ENCODE measurements around the gene E2F7. TPM values are rescaled to one million over a fixed set of nuclear protein-coding genes. Genes with fewer than 3 reads are reported as not detected.
A peak's percentile ranks its signal among the peaks of the same experiment; 100 is the strongest.

Gene E2F7
- total and polyA plus RNA-seq, 2 donors (not counting 3 experiments of a cell fraction or from before 2014, with no cell fraction given): 4.7 to 19.8 TPM

DNA sequence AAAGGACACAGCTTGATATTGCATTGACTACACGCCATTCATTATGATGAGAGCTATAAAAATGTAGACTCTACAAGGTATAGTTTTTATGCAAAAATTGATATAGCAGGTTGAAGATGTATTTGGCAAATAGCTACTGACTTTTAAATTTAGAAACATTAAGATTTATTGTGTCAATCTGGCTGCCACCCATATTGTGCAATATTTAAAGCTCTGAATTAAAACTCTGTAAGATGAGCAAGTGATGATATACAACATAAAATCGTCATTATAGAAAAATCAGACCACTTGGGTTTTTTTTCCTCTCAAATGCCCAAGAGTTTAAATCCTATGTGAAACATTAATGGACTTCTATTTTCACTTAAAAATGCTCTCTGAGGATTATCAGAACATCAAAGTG lies 36.8 kb upstream of the E2F7 start:
- Histone ChIP-seq H3K27me3 (ENCODE audit: control insufficient read depth in 2 of 2, insufficient read depth in 2 of 2, low read length in 2 of 2) (no peaks in the 10 kb centered on the region), H3K9me3 (replicated peaks; ENCODE audit: control insufficient read depth, insufficient read depth, low read length) (no peaks in the 10 kb centered on the region), H3K9ac (replicated peaks; ENCODE audit: extremely low read depth, insufficient read depth, low read length) (peak overlapping the region; percentile 47), H4K20me1 (replicated peaks; ENCODE audit: control insufficient read depth, extremely low read depth, insufficient read depth, low read length) (no peaks in the 10 kb centered on the region), H3K9me1 (replicated peaks; ENCODE audit: control insufficient read depth, extremely low read depth, insufficient read depth, low read length) (no peaks in the 10 kb centered on the region), H3K4me2 (ENCODE audit: insufficient read depth, low read length) (peak overlapping the region; percentile 63), H3K36me3 (ENCODE audit: control insufficient read depth in 2 of 2, extremely low read depth in 1 of 2, insufficient read depth in 2 of 2, low read length in 2 of 2) (no peaks in the 10 kb centered on the region), H3K27ac (ENCODE audit: insufficient read depth, low read depth, low read length) (peak overlapping the region; percentile 67), H3K4me3 (replicated peaks in 1 of 3; ENCODE audit: insufficient read depth in 1 of 3, low read depth in 1 of 3, low read length in 3 of 3) (no peak overlapping the region), H3K4me1 (ENCODE audit: control insufficient read depth, extremely low read depth, insufficient read depth, low read length) (peaks cover 34% of the 10 kb centered on the region), H2AFZ (ENCODE audit: low read depth, low read length) (no peak overlapping the region), H3K79me2 (ENCODE audit: control insufficient read depth, insufficient read depth, low read length) (no peaks in the 10 kb centered on the region)
- no peak for DNase-seq (ENCODE audit: low read depth, low spot score)
- dilution Hi-C loops (cut with MboI; ENCODE audit: extremely low pct_ligation_motif_present, low sequenced_read_pairs) (no loop called here), intact Hi-C loops (cut with micrococcal nuclease) (loop anchor here (2.0 kb wide), 1 partner anchor 37 kb away; the partner anchor contains the start of gene E2F7)
- TF ChIP-seq GATA2 (IDR thresholded peaks at IDR 0.05; ENCODE audit: insufficient read depth, insufficient read length, low read depth, low read length) (no peak), MYC (IDR thresholded peaks at IDR 0.05; ENCODE audit: low read depth, low read length) (no peak), JUN (IDR thresholded peaks at IDR 0.05; ENCODE audit: borderline replicate concordance, insufficient read depth, insufficient read length, low read depth) (no peak), EZH2 (IDR thresholded peaks at IDR 0.05; ENCODE audit: borderline replicate concordance, low read depth, low read length, severe bottlenecking) (no peak), POLR2AphosphoS5 (IDR thresholded peaks at IDR 0.05; ENCODE audit: insufficient read depth, low read depth, low read length) (no peak), FOS (IDR thresholded peaks at IDR 0.05; ENCODE audit: borderline replicate concordance, insufficient read depth, low read length) (no peak), POLR2A (IDR thresholded peaks at IDR 0.05; ENCODE audit: low read depth, low read length) (no peak)
- TF ChIP-seq, protein P1, sequence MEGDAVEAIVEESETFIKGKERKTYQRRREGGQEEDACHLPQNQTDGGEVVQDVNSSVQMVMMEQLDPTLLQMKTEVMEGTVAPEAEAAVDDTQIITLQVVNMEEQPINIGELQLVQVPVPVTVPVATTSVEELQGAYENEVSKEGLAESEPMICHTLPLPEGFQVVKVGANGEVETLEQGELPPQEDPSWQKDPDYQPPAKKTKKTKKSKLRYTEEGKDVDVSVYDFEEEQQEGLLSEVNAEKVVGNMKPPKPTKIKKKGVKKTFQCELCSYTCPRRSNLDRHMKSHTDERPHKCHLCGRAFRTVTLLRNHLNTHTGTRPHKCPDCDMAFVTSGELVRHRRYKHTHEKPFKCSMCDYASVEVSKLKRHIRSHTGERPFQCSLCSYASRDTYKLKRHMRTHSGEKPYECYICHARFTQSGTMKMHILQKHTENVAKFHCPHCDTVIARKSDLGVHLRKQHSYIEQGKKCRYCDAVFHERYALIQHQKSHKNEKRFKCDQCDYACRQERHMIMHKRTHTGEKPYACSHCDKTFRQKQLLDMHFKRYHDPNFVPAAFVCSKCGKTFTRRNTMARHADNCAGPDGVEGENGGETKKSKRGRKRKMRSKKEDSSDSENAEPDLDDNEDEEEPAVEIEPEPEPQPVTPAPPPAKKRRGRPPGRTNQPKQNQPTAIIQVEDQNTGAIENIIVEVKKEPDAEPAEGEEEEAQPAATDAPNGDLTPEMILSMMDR (IDR thresholded peaks at IDR 0.05; ENCODE audit: extremely low read depth in 1 of 2, insufficient read depth in 1 of 2, low read depth in 1 of 2, low read length in 2 of 2): no peak
- TF ChIP-seq, protein P2, sequence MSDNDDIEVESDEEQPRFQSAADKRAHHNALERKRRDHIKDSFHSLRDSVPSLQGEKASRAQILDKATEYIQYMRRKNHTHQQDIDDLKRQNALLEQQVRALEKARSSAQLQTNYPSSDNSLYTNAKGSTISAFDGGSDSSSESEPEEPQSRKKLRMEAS (IDR thresholded peaks at IDR 0.05; ENCODE audit: insufficient read depth, insufficient read length): no peak
- no TSS peak for BruUV-seq (replicated peaks)
- ChIA-PET CTCF (interaction anchor here (0.8 to 1.7 kb wide), 7 partner anchors 15 to 223 kb away, joined by 3 to 5 read pairs (median 3); no protein-coding TSS in a partner anchor), POLR2A (interaction anchor here (1.1 kb wide), 1 partner anchor 19 kb away, joined by 3 read pairs; no protein-coding TSS in a partner anchor)
- FAIRE-seq: no peak
